Activated naive CD8-positive, alpha-beta T cell treated with anti-CD3 and anti-CD28 coated beads, Interleukin-2, amount 10 ng/mL, durations not matched to agents 7 days and 5 days (primary cell): ENCODE measurements around the gene ETV5. TPM values are rescaled to one million over a fixed set of nuclear protein-coding genes. Genes with fewer than 3 reads are reported as not detected.

Experiments
- ATAC-seq: fragments of 150-1000 bp; cut with Tn5 transposase; one replicate; pipeline ENCODE4 v1.10.0; 2021; ENCODE audit warnings: low read depth, moderate library complexity
- POLR2A ChIA-PET: fragments of 350-600 bp; sonication (Branson Sonifier 250); formaldehyde crosslinking; loops from one replicate; lab custom pipeline; 2021; ENCODE audit warnings: antibody characterized with exemption; lab: Charles Lee
- DNase-seq: peaks from one replicate; pipeline ENCODE4 v3.0.0; 2021
- H3K27ac Mint-ChIP-seq: one replicate; pipeline ENCODE4 v1.8.0; 2022; ENCODE audit warnings: mild to moderate bottlenecking, mixed read lengths
- H3K27me3 Mint-ChIP-seq: one replicate; pipeline ENCODE4 v1.8.0; 2022; ENCODE audit warnings: mild to moderate bottlenecking, moderate library complexity, mixed read lengths
- H3K36me3 Mint-ChIP-seq: one replicate; pipeline ENCODE4 v1.8.0; 2021; ENCODE audit warnings: mild to moderate bottlenecking, mixed read lengths
- H3K4me1 Mint-ChIP-seq: one replicate; pipeline ENCODE4 v1.8.0; 2021; ENCODE audit warnings: mixed read lengths
- H3K4me3 Mint-ChIP-seq: one replicate; pipeline ENCODE4 v1.8.0; 2022; ENCODE audit warnings: mild to moderate bottlenecking, moderate library complexity, mixed read lengths
- H3K9me3 Mint-ChIP-seq: one replicate; pipeline ENCODE4 v1.8.0; 2021; ENCODE audit warnings: mixed read lengths
- total RNA-seq, 2 experiments: library from RNA; stranded (reverse); gene quantifications; one replicate each; pipeline ENCODE4 v1.2.3, GENCODE V29; 2021

The ETV5 gene
- total RNA-seq, 2 experiments from 2014 or later = 1.4 to 2.0 TPM

DNA sequence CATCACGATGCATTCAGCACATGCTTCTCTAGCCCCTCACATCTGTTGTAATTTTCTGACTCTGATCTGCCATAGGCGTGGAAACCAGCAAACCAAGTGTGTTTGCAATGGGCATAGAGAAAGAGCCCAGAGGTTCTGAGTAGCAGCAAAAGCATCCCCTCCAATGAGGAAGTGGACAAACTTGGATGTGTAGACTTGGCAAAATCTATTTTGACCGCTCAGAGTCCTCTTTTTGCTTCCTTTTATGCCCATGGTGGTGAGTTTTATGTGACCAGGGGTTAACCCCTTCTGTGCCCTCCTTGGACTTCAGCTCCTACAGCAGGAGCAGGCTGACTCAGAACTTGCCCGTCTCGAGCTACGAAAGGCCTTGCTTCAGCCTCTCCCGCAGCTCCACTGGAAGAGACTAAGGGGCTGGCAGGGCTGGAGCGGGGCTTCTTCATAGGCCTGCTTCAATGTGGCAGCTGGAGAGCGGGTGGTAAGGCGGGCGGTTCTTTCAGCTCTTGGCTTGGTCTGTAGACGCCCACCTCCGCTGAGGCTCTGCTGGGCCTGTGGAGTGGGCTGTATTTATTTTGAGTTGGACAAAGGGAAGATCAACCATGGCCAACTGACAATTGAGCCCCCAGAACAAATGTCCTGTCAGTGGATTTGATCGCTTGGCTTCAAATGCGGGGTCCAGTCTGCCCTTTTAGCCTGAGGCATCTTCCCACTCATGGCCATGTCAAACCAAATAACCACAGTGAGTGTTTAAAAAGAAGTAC lies 6.5 kb upstream of the ETV5 start:
- DNase-seq (no peak), ATAC-seq (no peak)
- H3K27me3 Mint-ChIP-seq = peaks cover 78% of the 10 kb centered on the region
- no peak overlapping the region for H3K27ac Mint-ChIP-seq
- no peaks in the 10 kb centered on the region for H3K9me3 Mint-ChIP-seq
- POLR2A ChIA-PET = no interaction called here
- peaks cover 9% of the 10 kb centered on the region for H3K4me1 Mint-ChIP-seq
- H3K36me3 Mint-ChIP-seq = no peaks in the 10 kb centered on the region
- H3K4me3 Mint-ChIP-seq = no peak overlapping the region

DNA sequence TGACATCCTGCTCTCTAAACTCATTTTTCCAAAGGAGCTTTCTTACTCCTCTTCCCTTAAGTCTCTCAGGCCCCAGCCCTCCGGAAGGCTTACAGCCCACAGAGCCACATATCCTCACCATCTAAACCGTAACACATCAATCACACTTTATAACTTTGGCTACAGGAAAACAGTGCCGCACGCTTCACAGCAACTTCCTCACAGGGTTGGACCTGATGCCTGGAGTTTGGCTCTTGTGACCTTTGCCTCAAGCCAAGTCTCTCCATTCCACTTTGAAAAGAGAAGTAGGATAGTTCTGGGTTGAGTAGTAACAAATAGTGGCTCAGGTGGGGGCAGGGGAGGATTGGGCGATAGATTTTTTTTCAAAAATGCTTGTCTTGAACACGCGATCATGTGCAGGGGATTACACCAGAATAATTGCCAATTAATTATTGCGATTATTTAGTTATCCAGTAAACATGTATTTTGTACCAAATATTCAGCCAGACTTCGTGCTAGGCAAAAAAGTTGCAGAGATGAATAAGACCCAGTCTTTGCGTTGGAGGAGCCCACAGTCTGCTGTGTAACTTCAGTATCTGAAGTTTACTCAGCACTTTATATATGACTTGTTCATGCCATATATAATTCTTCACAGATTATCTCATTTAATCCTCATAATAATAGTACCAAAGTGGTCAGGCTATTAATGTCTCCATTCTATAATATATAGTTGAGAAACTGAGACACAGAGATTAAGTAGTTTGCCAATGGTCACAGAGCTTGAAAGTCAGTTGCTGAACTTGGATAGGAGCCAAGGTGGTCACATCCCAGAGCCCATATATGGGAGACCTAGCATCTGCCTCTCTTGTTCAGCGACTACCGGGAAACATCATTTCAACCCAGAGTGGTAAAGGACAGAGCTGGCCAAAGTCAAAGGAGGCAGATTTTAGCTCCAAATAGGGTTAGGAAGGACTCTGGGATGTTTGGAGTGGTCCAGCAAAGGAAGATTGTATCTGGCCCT lies 2.4 kb upstream of the ETV5 start:
- no peaks in the 10 kb centered on the region for H3K9me3 Mint-ChIP-seq
- H3K4me1 Mint-ChIP-seq = peaks cover 30% of the 10 kb centered on the region
- H3K27me3 Mint-ChIP-seq = peaks cover 91% of the 10 kb centered on the region
- DNase-seq (no peak), ATAC-seq (no peak)
- H3K4me3 Mint-ChIP-seq = peak overlapping the region; percentile 74
- no peak overlapping the region for H3K27ac Mint-ChIP-seq
- POLR2A ChIA-PET = no interaction called here
- no peaks in the 10 kb centered on the region for H3K36me3 Mint-ChIP-seq

DNA sequence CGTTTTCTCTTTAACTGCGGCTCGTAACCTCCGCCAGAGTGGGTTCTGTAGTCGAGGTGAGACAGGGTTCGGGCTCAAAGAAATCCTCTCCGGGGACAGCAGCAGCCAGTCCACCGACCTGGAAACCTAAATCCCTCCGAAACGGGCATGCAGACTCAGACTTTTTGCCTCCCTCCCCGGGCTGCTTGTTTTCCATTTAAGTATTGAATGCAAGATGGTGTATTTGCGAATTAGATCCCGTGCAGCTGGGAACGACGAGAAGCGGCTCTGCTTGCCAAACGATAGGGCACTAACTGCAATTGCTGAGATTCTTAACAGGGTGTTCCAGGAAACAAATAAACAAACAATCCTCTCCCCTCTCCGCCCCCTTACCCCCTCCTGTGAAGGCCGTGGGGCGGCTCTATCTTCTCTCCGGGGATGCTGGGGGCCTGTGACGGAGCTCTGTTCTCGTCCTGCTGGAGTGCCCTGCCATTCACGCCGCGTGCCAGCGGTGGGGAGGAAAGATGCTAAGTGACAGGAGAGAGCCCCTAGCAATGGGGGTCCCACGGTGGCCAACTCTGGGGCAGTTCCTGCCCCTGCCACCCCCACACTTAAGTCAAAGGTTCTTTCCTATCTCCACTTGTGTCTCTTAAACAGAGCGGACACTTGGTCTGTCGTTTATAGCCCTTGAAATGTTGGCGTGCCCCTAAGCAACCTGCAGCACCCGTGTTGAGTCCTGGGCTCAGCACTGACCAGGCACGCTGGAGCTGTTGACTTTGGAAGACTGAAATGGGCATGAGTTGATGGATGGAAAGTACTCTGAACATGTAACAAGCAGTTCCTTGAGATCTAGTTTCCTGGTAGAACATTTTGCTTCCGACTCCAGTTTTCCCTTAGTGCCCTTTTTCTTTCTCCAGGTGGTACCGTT lies 1.3 kb upstream of the ETV5 start:
- Mint-ChIP-seq H3K4me1 (peaks cover 30% of the 10 kb centered on the region), H3K4me3 (peak overlapping the region; percentile 96), H3K27me3 (peaks cover 91% of the 10 kb centered on the region), H3K27ac (no peak overlapping the region), H3K9me3 (no peaks in the 10 kb centered on the region), H3K36me3 (no peaks in the 10 kb centered on the region)
- no peak for ATAC-seq
- POLR2A ChIA-PET = interaction anchor here (1.7 kb wide), 1 partner anchor 12 kb away, joined by 4 read pairs; no protein-coding TSS in a partner anchor
- DNase-seq = peak; percentile 39

DNA sequence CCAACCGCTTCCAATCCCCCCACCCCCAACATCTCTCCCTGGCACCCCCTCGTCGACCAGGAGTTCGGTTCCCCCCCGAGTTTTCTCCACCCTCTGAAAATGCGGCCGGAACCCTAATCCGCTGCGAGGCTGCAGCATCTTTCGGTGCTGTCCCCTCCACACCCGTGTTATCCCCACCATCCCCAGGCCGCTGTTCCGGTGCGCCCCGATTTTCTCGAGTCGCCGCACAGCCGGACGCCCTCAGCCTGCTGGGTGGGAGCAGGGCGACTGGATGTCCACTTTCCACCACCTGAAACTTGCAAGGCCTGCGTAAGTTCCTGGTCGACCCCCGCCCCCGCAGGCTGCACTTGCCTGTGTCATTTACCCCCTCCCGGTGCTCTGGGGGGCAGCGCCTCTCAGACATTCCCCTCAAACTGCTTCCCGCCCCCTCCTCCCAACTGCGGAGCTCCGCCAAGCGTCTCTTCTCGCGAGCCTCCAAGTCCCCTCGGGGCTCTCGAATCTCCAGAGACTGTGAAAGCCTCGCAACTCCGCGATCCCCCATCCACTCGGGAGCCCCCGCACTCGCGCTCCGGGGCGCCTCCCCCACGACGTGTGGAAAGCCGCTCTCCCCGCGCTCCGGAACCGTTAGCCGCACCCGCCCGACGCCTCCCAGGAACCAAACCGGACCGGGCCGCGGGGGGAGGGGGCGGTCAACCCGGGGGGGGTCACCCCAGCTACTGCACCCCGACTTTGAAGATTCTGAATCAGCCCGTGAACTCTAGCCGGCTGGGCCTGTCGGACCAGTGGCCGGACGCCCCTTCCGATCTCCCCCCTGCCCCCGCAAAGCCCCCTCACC lies 566 bp downstream of the ETV5 start:
- DNase-seq = peak; percentile 53
- H3K9me3 Mint-ChIP-seq = no peaks in the 10 kb centered on the region
- peaks cover 87% of the 10 kb centered on the region for H3K27me3 Mint-ChIP-seq
- H3K36me3 Mint-ChIP-seq = no peaks in the 10 kb centered on the region
- H3K4me1 Mint-ChIP-seq = peaks cover 30% of the 10 kb centered on the region
- ATAC-seq = no peak
- peak overlapping the region; percentile 96 for H3K4me3 Mint-ChIP-seq
- POLR2A ChIA-PET = interaction anchor here (0.6 to 1.7 kb wide), 4 partner anchors 10 to 707 kb away, joined by 3 to 6 read pairs (median 4); no protein-coding TSS in a partner anchor
- H3K27ac Mint-ChIP-seq = no peak overlapping the region

DNA sequence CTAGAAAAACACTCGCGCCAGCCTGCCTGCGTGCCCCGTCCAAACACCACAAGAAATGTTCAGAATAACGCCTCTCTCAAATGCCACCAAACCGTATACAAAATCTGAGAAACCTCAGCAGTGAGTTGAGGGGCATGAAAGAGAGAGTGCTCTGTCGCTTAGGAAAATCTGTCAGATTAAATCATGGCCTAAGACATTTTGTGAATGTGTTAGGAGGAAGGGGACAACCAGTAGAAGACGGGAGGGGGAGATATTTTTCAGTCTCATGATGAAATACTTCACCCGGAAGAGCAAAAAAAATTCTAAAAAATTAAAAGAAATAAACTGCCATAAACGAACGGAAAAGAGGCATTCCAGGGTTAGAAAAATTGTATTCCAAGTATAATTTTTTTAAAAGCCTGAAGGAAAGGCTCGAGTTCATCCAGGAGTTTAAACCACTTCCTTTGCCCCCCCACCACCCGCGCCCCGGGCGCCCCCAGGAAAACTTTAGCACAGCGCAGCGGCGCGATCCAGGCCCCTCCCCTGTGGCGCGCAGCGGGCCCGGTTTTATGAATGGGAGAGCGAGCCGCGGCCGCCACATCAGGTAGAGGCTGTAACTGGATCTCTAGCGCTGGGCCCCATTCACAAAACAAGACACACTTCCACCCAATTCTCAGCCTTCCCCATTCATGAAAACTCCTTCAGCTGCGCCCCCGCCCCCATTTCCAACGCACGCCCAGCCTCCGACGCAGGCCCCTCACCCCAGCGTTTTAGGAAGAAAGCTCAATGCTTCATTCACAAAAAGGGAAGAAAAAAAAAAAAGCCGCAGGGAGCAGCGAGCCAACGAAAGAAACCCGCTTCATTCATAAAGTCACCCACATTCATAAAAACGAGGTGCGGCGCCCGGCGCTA lies 1.4 kb downstream of the ETV5 start:
- Mint-ChIP-seq H3K9me3 (no peaks in the 10 kb centered on the region), H3K4me3 (peak overlapping the region; percentile 96), H3K27ac (no peak overlapping the region), H3K4me1 (peaks cover 30% of the 10 kb centered on the region), H3K27me3 (peaks cover 85% of the 10 kb centered on the region), H3K36me3 (no peaks in the 10 kb centered on the region)
- DNase-seq (peak; percentile 56), ATAC-seq (no peak)
- POLR2A ChIA-PET = no interaction called here

DNA sequence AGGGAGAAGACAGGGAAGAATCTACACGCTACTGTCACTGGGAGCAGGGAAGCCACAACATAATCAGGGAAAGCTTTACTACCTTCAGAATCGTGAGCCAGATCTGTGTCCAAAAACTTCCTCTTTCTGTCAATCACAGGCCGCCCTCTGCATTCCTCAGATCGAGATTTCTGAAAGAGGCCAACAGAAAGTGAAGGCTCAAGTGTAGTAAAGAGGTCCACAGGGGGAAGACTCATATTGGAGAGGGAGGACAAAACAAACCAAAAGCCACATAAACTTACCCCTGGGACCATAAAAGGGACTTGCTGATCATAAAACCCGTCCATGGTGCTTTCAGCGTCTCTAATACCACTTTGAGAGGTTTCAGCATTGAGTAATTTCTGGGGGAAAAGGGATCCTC lies 3.3 kb downstream of the ETV5 start:
- ATAC-seq (no peak), DNase-seq (no peak)
- H3K4me1 Mint-ChIP-seq = peaks cover 22% of the 10 kb centered on the region
- no peaks in the 10 kb centered on the region for H3K36me3 Mint-ChIP-seq
- peaks cover 78% of the 10 kb centered on the region for H3K27me3 Mint-ChIP-seq
- POLR2A ChIA-PET = no interaction called here
- no peak overlapping the region for H3K27ac Mint-ChIP-seq
- H3K4me3 Mint-ChIP-seq = no peak overlapping the region
- no peaks in the 10 kb centered on the region for H3K9me3 Mint-ChIP-seq

DNA sequence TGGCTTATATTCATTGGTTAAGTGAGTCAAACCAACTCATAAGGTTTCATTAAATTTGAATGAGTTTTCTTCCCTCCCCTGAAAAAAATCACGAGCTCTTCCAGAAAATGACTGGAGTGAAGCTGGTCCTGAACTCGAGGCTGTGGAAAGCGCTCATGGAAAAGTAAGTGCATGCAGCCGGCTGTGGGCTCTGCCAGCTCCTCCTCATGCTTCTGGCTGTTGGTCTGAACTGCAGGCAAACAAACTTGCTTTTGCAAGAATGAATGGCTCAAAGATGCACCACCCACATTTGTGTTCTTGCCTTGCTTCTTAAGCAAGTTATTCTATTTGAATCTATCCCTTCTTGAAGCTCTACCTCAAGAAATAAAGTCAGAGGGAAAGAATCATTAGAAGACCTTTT lies 6.2 kb downstream of the ETV5 start:
- Mint-ChIP-seq H3K27me3 (peaks cover 86% of the 10 kb centered on the region), H3K36me3 (no peaks in the 10 kb centered on the region), H3K9me3 (no peaks in the 10 kb centered on the region), H3K4me1 (peaks cover 8% of the 10 kb centered on the region), H3K27ac (no peak overlapping the region), H3K4me3 (no peak overlapping the region)
- DNase-seq = no peak
- POLR2A ChIA-PET = interaction anchor here (0.7 kb wide), 1 partner anchor 49 kb away, joined by 5 read pairs; no protein-coding TSS in a partner anchor
- ATAC-seq = no peak

DNA sequence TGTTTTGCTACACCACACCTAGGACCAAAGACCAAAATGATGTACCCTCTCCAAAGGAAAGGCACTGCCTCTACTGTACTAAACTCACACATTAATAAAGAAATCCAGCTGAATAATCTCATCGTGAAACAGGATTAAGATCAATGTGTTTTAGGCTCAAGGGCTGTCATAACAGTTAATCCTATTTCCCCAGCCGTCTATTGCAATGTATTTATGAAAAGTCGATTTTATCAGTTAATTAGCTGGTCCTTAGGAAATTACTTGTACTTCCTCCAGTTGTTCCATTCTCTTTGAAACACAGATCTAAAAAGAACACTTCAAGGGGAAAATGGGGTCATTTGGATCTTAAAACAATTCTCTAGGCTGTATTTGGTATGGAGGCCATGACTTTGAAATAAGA lies 8.5 kb downstream of the ETV5 start:
- DNase-seq (no peak), ATAC-seq (no peak)
- no peak overlapping the region for H3K4me3 Mint-ChIP-seq
- H3K36me3 Mint-ChIP-seq = no peaks in the 10 kb centered on the region
- peaks cover 10% of the 10 kb centered on the region for H3K4me1 Mint-ChIP-seq
- peaks cover 87% of the 10 kb centered on the region for H3K27me3 Mint-ChIP-seq
- H3K27ac Mint-ChIP-seq = no peak overlapping the region
- no peaks in the 10 kb centered on the region for H3K9me3 Mint-ChIP-seq
- POLR2A ChIA-PET = no interaction called here

DNA sequence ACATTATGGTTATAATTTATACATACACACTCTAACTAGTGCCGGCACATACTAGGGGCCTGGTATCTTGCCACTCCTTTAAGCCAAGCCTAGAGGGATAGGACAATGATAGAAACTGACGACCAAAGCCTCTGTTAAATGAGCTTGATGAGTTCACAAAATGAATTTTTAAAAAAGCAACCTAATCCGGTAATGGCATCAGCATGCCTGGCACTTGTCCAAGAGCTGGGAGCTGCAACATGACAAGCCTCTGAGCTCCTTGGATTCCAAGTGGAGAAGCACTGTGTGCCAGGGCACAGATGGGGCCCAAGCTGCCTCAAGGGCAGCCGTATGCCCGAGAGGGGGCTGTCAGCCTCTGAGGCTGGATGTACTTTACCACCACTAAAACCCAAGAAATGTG lies 9.7 kb downstream of the ETV5 start:
- H3K4me3 Mint-ChIP-seq = no peak overlapping the region
- peaks cover 88% of the 10 kb centered on the region for H3K27me3 Mint-ChIP-seq
- peaks cover 10% of the 10 kb centered on the region for H3K4me1 Mint-ChIP-seq
- DNase-seq (no peak), ATAC-seq (no peak)
- H3K27ac Mint-ChIP-seq = no peak overlapping the region
- no peaks in the 10 kb centered on the region for H3K9me3 Mint-ChIP-seq
- H3K36me3 Mint-ChIP-seq = no peaks in the 10 kb centered on the region
- POLR2A ChIA-PET = interaction anchor here (1.2 kb wide), 1 partner anchor 10 kb away, joined by 4 read pairs; the partner anchor contains the start of gene ETV5

DNA sequence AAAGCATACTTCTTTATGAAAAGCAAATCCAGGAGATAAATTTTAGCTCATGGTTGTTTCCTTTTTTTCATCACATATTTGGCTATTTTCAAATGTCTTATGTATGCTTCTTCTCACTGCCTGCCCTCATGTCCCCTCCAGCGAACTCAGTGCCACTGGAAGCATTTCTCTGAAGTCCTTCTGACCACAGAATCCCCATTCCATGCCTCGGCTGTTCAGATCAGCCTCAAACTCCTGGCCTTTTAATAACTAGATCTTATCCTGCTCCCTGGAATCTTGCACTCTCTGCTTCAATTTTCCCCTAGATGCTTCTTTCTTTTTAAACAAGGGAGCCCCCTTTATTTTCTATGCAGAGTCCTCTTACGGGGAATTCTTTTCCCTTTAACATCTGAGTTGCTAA lies 10.1 kb downstream of the ETV5 start:
- no peak overlapping the region for H3K27ac Mint-ChIP-seq
- ATAC-seq = no peak
- no peaks in the 10 kb centered on the region for H3K36me3 Mint-ChIP-seq
- peaks cover 10% of the 10 kb centered on the region for H3K4me1 Mint-ChIP-seq
- no peak for DNase-seq
- peaks cover 87% of the 10 kb centered on the region for H3K27me3 Mint-ChIP-seq
- POLR2A ChIA-PET = interaction anchor here (1.2 kb wide), 1 partner anchor 11 kb away, joined by 4 read pairs; the partner anchor contains the start of gene ETV5
- no peak overlapping the region for H3K4me3 Mint-ChIP-seq
- H3K9me3 Mint-ChIP-seq = no peaks in the 10 kb centered on the region
